Stimulated activated CD4-positive, alpha-beta T cell treated with anti-CD3 and anti-CD28 coated beads, Interleukin-15, amount 100 ng/mL, for 1 hour (primary cell): Measurements from ENCODE around the gene RSPRY1.

Experiments used
- DNase-seq, 2 donors: peaks; one replicate each; pipeline ENCODE4 v3.0.0-alpha.2; 2020; ENCODE audit warnings: low read depth in 1 of 2, low spot score in 1 of 2

RSPRY1 gene

DNA sequence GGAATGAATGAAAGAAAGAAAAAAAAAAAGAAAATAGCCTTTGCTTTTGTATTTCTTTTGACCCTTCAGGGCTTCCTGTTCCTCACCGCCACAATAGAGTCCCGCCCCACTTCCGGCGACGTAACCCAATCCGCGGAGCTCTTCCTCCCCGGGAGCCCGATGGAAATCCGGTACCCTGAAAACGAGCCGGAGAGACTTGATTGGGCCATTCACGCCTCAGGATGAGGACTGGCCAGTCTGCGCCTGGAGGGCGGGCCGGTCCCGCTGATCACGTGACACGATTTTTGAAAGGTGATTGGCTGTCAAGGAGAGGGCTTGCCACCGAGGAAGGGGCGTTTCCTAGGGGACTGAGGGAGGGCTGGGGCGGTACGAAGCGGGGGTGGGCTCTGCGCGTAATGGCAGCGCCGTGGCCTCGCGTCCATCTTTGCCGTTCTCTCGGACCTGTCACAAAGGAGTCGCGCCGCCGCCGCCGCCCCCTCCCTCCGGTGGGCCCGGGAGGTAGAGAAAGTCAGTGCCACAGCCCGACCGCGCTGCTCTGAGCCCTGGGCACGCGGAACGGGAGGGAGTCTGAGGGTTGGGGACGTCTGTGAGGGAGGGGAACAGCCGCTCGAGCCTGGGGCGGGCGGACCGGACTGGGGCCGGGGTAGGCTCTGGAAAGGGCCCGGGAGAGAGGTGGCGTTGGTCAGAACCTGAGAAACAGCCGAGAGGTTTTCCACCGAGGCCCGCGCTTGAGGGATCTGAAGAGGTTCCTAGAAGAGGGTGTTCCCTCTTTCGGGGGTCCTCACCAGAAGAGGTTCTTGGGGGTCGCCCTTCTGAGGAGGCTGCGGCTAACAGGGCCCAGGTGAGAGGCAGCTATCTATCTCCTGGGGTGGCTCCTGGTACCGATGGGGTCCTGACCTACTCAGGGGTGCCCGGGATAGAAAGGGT is at the start of gene RSPRY1, which contains the start of gene PSME3IP1:
TSS of gene RSPRY1 (plus strand) at position 385 of the 927 bp plus-strand sequence. CDS start 18,330 bp downstream, outside the sequence.
TSS of gene PSME3IP1 (minus strand) at position 95 of the 927 bp plus-strand sequence. CDS start 12,185 bp downstream, outside the sequence.
- peak; percentile 92 to 97 for DNase-seq

DNA sequence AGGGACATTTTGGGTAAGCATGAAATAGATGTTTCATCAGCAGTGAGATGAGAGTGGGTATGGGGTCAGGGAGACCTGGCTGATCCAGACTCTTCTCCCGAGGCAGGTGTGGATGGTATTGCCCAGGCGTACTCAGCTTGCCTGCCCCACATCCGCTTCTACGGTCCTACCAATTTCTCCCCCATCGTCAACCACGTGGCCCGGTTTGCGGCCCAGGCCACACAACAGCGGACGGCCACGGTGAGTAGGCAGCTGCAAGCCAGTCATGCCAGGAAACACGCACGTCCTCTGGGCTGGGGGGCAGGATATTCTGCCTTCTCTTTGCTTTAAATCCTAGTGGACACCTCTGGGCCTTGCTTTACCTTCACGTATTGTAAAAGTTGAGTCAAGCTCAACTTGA is 49.1 kb upstream of the RSPRY1 start:
- DNase-seq = no peak

DNA sequence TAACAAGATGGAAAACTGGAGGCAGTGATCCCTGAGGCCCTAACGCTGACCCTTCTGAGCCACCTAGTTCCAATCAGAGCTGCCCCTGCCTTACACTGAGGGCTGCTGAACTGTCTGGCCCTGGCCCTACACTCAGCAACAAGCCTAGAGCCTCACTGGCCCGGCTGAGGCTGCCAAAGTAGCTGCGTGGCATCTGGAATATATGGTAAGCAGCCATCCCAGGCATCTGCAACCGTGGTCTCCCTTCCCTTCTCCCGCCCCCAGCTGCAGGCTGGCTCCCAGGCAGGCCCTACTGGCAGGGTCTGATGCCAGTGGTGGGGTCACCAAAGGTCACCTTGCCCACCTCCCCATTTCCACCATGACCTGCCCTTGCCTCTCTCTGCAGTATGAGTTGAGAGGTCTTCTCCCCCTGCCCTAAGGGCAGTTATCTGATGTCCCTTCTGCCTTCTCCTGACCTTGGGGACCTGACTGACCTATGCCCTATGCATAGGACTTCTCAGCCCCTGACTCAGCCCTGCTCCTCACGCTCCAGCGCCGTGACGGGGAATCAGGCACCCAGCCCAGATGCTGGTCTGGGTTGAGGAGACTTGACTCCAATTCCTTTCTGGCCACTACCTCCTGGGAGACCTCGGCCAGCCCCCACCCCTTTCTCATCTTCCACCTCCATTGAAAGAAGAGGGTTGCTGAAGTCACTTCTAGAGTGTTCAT is 48.4 kb upstream of the RSPRY1 start:
- DNase-seq = no peak

DNA sequence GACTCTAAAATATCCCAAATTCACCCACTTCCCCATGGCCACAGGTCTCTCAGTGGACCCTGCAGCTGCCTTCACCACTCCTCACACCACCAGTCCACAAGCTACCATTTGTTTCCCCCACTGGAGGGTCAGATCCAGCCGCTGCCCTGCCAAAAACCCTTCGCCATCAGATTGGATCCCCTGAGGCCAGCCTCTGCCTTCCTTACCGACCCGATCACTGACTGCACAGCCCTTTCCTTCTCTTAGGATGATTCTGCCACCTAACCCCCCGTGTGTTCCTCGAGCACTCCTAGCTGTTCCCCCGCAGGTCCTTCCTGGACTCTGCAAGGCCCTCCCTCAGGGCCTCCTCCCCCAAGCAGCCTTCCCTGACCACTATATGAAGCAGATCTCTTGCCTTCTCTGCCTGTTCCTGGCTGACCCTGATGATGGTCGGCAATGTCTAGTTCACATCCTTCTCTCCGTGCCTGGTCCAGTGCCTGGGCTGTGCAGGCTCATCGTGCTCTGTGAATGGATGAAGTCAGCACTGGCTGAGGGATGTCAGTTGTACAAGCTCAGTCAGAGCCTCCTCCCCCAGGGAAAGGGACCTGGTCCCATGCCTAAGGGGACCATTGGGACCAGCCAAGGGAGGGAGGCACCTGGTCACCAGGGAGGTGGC is 47.7 kb upstream of the RSPRY1 start:
- DNase-seq = no peak

DNA sequence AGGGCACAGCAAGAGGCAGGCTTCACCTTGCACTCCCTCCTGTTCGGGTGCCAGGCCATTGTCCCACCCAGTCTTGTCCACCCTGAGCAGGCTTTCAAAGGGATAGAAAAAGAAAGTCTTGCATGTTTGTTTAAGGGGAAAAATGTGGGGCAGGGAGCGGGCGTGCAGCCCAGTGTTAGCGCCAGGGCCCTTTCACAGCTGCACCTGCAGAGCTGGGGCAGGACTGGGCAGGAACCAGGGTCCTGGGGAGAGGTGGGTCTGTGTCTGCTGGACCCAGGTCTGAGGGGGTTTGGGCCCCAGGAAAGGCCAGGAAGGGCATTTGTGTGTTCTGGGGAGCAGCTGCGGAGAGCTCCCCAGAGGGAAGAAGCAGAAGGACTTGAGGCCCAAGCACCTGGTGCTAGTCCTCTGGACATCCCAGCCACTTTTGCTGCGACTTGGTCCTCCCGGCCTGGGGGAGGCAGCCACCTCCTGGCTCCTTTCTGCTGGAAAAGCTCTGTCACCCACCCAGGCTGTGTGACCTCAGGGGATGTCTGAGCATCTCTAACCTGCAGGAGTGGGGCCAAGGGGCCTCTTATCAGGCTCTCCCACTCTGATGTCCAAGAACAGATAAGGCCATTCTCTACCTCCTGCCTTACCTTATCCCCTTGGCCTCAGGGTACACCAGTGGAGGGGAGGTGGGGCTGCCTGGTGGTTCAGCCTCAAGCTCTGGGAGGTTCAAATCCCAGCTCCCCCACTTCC is 45.0 kb upstream of the RSPRY1 start:
- DNase-seq = no peak

DNA sequence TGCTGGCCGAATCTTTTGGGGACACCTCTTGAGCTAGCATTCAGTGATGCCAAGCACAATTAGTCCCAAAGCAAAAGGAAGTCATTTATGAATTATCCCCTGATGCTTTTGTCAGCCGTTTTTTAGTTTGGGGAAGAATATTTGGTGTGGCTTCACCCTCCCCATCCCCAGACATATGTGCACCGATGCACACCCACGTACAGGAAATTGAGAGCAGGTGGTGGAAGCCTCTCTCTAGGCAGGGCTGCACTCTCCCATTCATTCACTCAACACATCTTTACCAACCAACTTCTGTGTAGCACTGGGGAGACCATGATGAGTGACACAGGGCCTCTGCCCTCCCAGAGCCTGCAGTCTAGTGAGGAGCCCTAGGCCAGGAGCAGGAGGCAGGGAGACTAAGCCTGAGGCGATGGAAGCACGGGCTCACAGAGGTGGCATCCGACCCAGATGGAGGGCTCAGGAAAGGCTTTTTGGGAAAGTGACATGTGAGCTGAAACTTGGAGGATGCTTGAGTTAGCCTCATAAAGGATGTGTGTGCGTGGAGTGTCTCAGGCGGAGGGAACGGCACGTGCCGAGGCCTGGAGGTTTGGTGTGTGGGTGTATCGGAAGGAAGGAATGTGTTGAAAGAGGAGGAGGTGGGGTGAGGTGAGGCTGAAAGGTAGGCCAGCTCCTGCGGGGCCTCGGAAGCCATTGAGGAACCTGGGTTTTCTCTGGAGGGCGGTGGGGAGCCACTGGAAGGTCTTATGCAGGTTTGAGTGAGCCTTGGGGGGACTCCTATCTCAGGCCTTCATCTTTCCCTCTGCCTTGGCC is 44.1 kb upstream of the RSPRY1 start:
- no peak for DNase-seq

DNA sequence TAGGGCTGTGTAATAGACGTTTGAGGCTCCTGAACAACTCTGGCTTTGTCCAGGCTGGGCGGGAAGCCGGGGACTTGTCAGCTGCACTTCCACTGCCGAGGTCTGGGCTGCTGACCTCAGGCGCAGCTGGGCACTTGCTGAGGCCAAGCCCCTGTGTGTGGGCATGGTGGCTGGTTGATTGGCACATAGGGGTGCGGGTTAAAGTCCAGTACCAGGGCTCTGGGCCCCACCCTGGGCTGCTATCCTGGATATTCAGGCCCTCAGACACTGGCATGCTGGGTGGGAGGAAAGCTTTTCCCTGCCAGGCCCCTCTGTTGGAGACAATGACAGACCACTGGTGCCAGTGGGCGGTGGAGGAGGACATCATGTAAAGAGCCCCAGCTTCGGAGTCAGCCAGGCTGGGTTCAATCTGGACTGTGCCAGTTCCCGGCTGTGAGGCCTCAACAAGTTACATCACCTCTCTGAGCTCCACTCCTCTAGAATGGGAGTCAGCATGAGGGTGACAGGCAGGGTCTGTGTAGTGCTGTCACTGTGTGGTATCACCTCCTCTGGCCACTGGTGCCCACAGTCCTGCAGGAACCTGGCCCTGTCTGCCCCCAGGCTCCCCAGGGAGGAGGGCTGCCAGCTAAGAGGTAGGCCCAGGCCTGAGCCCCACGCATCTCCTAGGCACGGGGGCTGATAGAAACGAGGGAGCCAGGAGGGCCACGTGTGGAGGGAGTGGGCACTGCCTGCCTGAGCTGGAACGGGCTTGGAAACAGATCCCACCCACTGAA is 42.8 kb upstream of the RSPRY1 start:
- DNase-seq = no peak

DNA sequence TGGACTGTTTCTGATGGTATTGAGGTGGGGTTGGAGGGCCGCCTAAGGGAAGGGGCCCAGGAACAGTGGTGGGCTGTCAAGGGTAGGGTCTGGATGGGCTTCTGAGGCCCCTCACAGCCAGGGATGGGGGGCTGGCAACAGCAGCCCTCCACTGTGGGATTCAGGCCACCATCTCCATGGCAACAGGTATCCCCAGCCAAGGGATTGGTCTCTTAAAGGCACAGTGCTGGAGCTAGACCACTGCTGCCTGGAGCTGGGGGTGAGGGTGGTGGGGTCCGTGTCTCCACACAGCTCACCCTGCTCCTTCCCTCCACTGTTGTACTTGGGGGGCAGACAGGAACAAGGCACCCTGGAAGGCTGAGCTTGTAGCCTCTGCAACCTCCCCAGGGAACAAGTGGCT is 42.1 kb upstream of the RSPRY1 start:
- DNase-seq = no peak

DNA sequence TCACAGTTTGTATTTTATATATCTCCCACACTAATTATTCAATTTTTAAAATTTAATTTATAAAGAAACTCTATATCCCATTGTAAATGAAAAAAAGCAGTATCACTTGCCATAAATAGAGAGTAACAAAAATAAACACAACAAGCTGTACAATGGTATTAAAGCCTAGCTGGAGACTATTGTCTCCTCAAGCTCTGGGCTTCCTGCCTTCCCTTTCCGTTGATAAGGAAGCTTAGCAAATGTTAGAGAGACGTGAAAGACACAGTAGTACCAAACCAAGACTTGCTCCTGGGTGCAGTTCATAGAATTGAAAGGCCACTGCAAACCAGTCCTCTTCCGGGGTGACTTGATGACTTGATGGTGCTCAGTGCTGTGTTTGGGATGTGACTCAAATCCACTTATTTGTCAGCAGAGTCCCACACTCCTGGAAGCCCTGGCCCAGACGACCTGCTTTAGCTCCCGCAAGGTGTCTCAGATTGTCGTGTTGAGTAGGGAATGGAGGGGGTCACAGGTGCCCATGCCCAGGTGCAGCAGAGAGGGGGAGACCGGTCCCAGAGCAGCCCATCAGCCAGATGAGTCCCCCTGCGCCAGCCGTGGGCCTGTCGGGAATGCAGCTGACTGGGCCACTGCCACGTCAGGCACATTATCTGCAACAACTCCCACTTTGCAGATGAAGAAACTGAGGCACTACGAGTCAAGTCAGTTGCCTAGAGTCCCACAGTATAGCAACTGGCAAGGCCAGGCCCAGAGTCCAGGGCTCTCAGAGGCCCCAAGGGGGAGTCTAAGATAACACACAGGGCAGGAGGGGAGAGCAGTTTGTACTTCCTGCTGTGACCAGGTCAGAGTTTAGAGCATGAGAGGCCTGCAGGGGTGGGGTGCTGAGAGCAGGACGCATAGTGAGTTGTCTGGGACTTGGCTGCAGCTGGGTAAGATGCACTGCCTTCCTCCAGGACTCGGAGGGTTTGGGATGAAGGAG is 40.8 kb upstream of the RSPRY1 start:
- DNase-seq = no peak

DNA sequence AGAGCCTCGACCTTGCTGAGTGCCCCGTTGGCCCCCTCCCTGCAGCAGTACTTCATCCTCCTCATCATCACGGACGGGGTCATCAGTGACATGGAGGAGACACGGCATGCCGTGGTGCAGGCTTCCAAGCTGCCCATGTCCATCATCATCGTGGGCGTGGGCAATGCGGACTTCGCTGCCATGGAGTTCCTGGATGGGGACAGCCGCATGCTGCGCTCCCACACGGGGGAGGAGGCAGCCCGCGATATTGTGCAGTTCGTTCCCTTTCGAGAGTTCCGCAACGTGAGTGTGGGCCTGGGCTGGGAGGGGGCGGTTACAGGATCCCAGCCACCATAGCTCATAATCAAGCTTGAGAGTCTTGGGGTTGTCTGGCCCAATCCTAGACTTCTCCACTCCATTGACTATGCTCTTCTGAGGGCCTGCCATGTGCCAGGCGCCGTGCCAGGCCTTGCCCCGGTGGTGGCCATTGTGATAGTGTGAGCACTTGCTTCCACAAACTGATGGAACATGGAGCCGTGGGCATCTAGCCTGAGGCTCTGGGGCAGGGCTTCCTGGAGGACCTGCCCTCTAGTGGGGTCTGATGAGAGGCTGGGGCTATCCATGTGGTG is 40.0 kb upstream of the RSPRY1 start:
- DNase-seq = no peak

DNA sequence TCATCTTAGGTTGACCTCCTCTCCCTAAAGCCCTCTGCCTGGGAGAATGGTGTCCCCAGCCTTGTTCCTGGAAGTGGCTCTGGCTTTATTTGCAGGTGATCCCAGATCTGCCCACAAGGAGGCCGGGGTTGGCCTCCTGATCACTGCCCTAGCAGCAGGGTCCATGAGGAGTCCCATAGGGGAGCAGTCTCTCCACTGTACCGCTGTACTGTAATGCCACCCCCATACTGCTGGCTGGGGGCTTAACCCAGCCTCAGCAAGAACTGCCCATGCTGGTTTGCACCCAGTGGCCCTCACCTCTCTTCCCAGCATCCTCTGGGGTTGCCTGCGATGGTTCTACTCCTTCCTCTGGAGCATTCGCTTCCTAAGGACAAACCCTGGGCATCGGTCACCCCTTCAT is 39.4 kb upstream of the RSPRY1 start:
- no peak for DNase-seq

DNA sequence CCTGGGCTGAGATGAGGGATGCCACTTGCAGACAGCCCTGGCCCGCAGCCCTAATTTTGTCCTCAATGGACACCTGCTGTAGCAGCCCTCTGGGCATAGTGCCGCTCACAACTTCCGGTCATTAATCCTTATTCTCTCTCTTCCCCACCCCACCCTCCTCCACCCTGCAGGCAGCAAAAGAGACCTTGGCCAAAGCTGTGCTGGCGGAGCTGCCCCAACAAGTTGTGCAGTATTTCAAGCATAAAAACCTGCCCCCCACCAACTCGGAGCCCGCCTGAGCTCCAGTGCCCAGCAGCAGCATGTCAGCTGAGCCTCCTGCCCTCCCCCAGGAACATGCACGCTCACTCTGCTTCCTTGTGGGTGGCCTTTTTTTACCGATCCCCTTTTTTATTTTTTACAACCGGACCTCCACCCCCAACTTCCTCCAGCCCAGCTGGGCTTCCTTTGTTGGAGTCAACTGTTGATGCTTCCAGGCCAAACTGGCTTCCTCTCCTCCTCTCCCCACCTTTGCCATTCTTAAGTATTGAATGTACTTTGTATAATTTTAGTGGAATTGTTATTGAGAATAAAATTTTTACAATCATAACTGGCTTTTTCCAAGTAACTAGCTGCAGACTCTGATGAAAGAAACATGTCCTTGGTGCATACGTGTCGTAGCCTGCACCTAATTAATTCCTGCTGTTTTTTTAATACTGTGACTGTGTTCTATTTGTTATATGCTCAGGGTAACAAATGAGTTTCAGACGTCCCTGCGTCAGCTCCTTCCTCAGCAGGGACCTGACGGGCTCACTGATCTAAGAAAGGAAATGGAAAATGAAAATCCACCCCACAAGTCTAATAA is 38.5 kb upstream of the RSPRY1 start:
- DNase-seq = no peak

DNA sequence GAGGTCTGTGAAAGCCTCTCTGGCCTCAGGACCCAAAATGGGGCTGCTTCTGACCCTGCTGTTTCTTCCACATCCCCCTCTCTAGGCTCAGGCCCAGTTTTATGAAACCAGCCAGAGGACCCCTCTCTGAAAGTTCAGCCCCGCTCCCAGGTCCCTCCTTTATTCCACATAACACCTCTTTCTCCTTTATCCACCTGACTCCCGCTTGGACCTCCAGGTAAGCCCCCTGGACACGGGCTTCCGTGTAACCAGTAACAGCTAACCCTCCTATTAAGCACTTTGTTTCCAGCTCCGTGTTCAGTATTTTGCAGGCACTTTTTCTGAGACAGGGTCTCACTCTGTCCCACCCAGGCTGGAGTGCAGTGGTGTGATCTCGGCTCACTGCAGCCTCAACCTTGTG is 37.6 kb upstream of the RSPRY1 start:
- no peak for DNase-seq

DNA sequence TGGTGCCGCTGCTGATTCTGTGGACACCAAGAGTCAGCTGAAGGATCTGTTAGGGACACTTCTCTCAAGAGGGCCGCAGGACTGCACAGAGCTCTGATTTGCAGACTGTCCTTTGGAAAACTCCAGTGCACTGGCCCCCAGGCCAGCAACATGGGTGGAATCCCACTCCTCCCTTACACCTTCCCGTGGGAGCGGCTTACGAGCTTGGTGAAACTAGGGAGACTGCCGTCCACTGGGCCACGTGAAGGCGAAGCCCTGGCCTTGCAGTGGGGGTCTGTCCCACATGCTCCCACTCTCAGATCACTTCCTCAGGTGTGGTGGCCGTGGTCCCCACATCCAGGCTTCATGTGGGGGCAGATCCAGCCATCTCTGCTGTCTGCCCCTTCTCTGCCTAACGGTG is 36.7 kb upstream of the RSPRY1 start:
- DNase-seq = no peak

DNA sequence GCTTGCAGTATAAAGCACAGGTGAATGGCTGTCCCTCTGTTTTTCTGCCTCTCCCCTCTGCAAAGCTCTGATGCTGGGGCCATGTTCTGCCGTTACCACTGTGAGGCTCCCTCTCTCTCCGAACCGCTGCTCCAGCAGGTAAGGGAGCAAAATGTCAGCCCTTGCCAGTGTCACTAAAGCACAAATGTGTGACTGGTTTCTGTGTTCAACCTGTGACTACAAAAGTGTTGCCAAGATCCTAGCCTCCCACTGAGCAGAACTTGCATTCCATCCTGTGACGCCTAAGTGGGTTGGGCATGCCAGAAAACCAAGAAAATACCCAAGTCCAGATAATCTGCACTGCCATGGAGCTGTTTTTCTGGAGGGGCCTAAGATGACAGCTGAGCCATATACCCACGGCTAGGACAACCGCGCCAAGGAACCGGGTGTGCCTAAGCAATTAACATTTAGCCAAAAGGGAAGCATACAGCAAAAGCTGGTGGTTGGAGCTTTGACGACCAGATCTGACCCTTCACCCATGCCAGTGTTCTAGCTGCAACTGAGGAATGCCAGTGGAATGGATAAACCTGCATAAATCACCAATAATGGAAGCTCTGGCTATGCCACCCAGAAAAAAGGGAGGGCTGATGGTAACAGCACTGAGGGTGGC is 35.3 kb upstream of the RSPRY1 start:
- no peak for DNase-seq

DNA sequence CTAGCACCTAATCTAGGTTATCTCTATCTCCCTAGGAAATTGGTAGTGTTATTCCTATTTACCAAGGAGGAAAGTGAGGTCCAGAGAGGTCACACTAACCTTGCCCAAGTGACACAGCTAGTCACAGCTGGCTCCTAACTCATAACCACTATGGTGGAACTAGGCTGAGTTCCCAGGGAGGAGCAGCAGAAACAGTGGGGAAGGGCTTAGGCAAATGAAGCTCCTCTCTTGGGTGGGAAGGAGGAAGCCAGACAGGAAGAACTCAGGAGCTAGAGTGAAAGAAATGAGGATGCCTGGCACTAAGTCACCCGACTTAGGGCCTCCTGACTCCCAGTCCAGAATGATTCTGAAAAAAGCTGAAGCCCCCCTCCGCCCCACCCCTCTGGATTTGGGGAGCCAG is 34.8 kb upstream of the RSPRY1 start:
- DNase-seq = no peak
